AG09319 (cell line): ENCODE measurements around the gene LAMA2.

ENCODE experiments used
- DNase-seq: peaks from one replicate; pipeline ENCODE4 v3.0.0-alpha.2; 2010; ENCODE audit warnings: low read depth; ENCODE audit errors: extremely low read depth
- CTCF ChIP-seq: IDR thresholded peaks from 2 replicates; pipeline ENCODE4 v1.5.1; 2011; ENCODE audit warnings: low read depth, mild to moderate bottlenecking, inconsistent platforms, low read length, moderate library complexity

Gene LAMA2

GRCh38 chr6:129175066-129175465 is 292.1 kb downstream of the LAMA2 start:
- no peak for TF ChIP-seq CTCF
- no peak for DNase-seq

GRCh38 chr6:129177801-129178200 is 294.9 kb downstream of the LAMA2 start:
- no peak for DNase-seq
- no peak for TF ChIP-seq CTCF

GRCh38 chr6:129179283-129179682 is 296.3 kb downstream of the LAMA2 start:
- no peak for TF ChIP-seq CTCF
- DNase-seq: no peak

- TF ChIP-seq CTCF: no peak
- no peak for DNase-seq
Observed at GRCh38 chr6:129181001-129181400, 298.1 kb downstream of the LAMA2 start.

- DNase-seq: no peak
- TF ChIP-seq CTCF: no peak
Observed at GRCh38 chr6:129183187-129183591, 300.3 kb downstream of the LAMA2 start.

GRCh38 chr6:129183681-129184301 is 300.9 kb downstream of the LAMA2 start:
- no peak for TF ChIP-seq CTCF
- DNase-seq: no peak

GRCh38 chr6:129184324-129184723 is 301.4 kb downstream of the LAMA2 start:
- DNase-seq: no peak

More at GRCh38 chr6:129184324-129184723, 301.4 kb downstream of the LAMA2 start:
- no peak for TF ChIP-seq CTCF
